ENCODE measurements around the gene NPEPPS. TPM values are rescaled to one million over a fixed set of nuclear protein-coding genes. Genes with fewer than 3 reads are reported as not detected.

NPEPPS gene
- total and polyA plus RNA-seq, 2 experiments from 2014 or later = 75.0 to 123 TPM

DNA sequence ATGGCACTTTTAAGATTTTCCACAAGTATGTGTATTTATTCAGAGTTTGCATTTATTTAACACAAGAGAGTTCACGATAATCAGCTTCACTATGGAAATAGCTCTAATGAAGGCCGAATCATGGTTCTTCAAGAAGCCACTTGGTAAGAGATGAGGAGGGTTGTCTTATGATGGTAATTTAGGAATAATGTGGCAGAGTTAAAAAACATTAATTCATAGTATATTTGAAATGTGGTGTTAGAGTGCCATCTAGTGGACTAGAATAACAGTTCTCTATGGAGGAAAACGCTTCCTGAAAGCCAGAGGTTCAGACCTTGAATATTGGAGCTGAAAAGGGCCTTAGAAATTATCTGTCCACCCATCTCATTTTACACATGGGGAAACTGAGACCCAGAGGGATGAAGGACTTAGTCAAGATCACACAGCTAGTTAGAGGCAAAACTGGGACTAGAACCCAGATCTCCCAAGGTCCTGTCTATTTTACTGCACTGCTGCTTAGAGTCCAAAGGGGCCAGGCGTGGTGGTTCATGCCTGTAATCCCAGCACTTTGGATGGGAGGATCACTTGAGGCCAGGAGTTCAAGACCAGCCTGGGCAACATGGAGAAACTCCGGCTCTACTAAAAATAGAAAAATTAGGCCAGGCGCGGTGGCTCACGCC, 85.0 kb downstream of the NPEPPS start:
- Histone ChIP-seq H3K27ac (no peak overlapping the region), H3K4me3 (no peak overlapping the region), H3K4me1 (ENCODE audit: low read depth) (no peaks in the 10 kb centered on the region), H3K27me3 (no peaks in the 10 kb centered on the region), H3K36me3 (peaks cover 61% of the 10 kb centered on the region), H3K9me3 (ENCODE audit: low read depth) (no peaks in the 10 kb centered on the region)
- TF ChIP-seq, protein P1, sequence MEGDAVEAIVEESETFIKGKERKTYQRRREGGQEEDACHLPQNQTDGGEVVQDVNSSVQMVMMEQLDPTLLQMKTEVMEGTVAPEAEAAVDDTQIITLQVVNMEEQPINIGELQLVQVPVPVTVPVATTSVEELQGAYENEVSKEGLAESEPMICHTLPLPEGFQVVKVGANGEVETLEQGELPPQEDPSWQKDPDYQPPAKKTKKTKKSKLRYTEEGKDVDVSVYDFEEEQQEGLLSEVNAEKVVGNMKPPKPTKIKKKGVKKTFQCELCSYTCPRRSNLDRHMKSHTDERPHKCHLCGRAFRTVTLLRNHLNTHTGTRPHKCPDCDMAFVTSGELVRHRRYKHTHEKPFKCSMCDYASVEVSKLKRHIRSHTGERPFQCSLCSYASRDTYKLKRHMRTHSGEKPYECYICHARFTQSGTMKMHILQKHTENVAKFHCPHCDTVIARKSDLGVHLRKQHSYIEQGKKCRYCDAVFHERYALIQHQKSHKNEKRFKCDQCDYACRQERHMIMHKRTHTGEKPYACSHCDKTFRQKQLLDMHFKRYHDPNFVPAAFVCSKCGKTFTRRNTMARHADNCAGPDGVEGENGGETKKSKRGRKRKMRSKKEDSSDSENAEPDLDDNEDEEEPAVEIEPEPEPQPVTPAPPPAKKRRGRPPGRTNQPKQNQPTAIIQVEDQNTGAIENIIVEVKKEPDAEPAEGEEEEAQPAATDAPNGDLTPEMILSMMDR (IDR thresholded peaks at IDR 0.05; ENCODE audit: low read depth, low read length) = peak; percentile 55
- peak; percentile 69 to 70 for DNase-seq (ENCODE audit: low read depth in 1 of 2, low spot score in 1 of 2)

DNA sequence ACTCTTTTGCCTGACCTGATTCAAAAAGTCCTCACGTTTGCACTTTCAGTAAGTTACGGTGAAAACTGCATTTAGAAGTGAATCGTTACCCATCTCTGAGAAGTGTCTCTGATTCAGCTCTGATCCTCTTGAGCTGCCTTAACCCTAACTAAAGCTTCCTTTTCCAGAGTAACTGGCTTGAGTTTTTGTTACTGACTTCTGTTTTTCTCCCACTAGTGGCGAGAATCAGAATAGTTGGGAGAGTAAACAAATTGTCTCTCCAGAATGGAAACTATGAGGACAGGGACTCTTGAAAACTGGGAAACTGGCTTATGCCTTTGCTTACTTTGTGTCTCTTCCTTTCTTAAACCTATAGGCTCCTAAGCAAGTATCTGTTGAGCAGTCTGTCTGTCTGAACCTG, 87.5 kb downstream of the NPEPPS start:
- Histone ChIP-seq H3K4me1 (ENCODE audit: low read depth) (peaks cover 16% of the 10 kb centered on the region), H3K36me3 (peaks cover 63% of the 10 kb centered on the region), H3K27ac (no peak overlapping the region), H3K9me3 (ENCODE audit: low read depth) (no peaks in the 10 kb centered on the region), H3K4me3 (no peak overlapping the region), H3K27me3 (no peaks in the 10 kb centered on the region)
- TF ChIP-seq, protein P1 (IDR thresholded peaks at IDR 0.05; ENCODE audit: low read depth, low read length) = peak; percentile 34
- peak in 1 of 2 donors; percentile 17 for DNase-seq (ENCODE audit: low read depth in 1 of 2, low spot score in 1 of 2)

DNA sequence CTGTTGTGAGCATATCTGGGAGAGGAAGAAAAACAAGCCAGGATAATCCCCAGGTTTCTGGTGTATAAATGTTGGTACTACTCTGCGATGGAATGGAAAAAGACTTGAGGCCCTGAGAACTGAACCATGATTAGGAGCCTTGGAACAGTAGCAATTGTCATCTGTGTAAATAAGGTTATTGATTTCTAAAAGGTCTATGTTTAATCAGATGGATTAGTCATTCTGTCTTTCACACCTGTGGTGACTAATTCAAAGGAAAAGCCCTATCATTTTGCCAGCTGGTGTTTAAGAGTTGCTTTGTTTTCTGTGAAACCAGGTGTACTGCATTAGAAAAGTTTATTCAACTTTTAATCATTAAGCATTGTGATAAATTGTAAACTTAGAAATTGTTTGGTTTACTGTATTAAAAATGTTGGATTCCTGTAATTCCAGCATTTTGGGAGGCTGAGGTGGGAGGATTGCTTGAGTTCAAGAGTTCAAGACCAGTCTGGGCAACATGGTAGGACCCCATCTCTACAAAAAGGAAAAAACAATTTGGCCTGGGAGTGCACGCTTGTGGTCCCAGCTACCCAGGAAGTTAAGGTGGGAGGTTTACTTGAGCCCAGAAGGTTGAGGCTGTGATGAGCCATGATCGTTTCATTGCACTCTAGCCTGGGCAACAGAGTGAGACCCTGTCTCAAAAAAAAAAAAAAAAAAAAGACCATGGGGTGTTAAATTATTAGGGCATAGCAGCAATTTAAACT, 89.8 kb downstream of the NPEPPS start:
- TF ChIP-seq, protein P1 (IDR thresholded peaks at IDR 0.05; ENCODE audit: low read depth, low read length) = no peak
- Histone ChIP-seq H3K4me3 (no peak overlapping the region), H3K27me3 (no peaks in the 10 kb centered on the region), H3K36me3 (peaks cover 53% of the 10 kb centered on the region), H3K4me1 (ENCODE audit: low read depth) (peaks cover 16% of the 10 kb centered on the region), H3K27ac (peak overlapping the region; percentile 72), H3K9me3 (ENCODE audit: low read depth) (no peaks in the 10 kb centered on the region)
- no peak for DNase-seq (ENCODE audit: low read depth in 1 of 2, low spot score in 1 of 2)

DNA sequence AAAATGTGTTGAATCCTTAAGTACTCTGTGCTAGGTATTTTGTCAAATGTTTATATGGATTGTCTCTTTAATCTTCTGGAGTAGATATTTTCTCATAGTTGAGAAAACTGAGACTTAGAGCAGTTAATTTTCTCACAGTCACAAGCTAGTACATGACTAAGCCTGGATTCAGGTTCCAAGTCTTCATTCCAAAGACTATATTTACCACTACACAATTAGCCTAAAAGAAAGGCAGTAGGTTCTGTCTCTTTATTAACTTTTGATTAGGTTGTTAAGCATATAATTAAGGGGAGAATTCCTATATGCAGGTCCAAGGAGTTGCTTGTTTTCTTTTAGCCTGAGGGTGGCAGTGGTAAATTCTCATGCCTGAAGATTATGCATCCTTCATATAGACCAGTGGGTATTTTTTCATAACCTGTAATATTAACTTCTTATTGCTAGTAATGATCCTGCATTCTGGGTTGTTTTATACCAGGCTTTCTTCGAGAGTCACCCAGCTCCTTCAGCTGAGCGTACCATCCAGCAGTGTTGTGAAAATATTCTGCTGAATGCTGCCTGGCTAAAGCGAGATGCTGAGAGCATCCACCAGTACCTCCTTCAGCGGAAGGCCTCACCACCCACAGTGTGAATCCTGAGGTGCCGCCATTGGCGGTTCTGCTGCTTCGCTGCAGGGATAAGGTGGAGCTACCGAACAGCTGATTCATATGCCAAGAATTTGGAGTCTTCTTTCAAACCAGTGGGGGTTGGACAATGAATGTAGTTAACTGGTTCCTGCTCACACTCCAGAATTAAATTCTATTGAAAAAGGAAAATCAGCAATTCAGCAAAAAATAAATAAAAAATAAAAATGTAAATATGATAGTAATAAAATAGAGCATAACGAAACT, 90.6 kb downstream of the NPEPPS start:
- peak overlapping the region; percentile 72 for H3K27ac ChIP-seq
- peaks cover 16% of the 10 kb centered on the region for H3K4me1 ChIP-seq (ENCODE audit: low read depth)
- H3K36me3 ChIP-seq = peaks cover 53% of the 10 kb centered on the region
- H3K27me3 ChIP-seq = no peaks in the 10 kb centered on the region
- TF ChIP-seq, protein P1 (IDR thresholded peaks at IDR 0.05; ENCODE audit: low read depth, low read length) = peak; percentile 12
- no peak overlapping the region for H3K4me3 ChIP-seq
- DNase-seq (ENCODE audit: low read depth in 1 of 2, low spot score in 1 of 2) = peak; percentile 37 to 93
- H3K9me3 ChIP-seq (ENCODE audit: low read depth) = no peaks in the 10 kb centered on the region

DNA sequence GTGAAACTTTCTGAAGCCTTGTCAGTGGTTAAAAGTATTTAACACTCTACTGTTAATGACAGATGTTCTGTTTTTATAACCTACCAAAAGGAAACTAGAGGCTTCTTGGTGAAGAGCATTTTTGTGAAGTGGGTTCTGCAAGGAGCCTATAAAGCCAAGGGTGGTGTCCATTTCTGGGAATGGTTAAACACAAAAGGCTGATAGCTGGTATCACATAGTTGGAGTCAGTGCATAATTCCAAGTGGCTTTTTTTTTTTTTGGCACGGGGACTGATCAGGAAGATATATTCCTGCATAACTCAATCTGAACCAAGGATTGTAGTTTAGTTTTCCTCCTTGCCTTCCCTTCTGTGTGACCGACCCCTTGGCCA, 91.3 kb downstream of the NPEPPS start:
- Histone ChIP-seq H3K36me3 (peaks cover 52% of the 10 kb centered on the region), H3K9me3 (ENCODE audit: low read depth) (no peaks in the 10 kb centered on the region), H3K4me3 (no peak overlapping the region), H3K27me3 (no peaks in the 10 kb centered on the region), H3K27ac (peak overlapping the region; percentile 72), H3K4me1 (ENCODE audit: low read depth) (peaks cover 16% of the 10 kb centered on the region)
- DNase-seq (ENCODE audit: low read depth in 1 of 2, low spot score in 1 of 2) = peak in 1 of 2 donors; percentile 13
- TF ChIP-seq, protein P1 (IDR thresholded peaks at IDR 0.05; ENCODE audit: low read depth, low read length) = no peak

Measured in cardiac muscle cell (in vitro differentiated cells and primary cell).